Mucosa of stomach (tissue), 1 donor: ENCODE measurements around the gene MRPL30.
"Not testable (repeated sequence)": the region's sequence is repeated elsewhere in the genome, so short reads cannot be mapped to it uniquely, and the experiment has no call there.

Source experiments
- H3K27me3 ChIP-seq: one replicate; pipeline ENCODE4 v1.7.0; 2013; ENCODE audit warnings: mild to moderate bottlenecking, low read length; ENCODE audit not compliant: control insufficient read depth, insufficient read depth
- H3K36me3 ChIP-seq: one replicate; pipeline ENCODE4 v1.7.0; 2013; ENCODE audit warnings: low read length; ENCODE audit not compliant: control insufficient read depth, insufficient read depth
- H3K4me1 ChIP-seq: one replicate; pipeline ENCODE4 v1.7.0; 2013; ENCODE audit warnings: mild to moderate bottlenecking, low read length; ENCODE audit not compliant: control insufficient read depth, insufficient read depth
- H3K4me3 ChIP-seq: one replicate; pipeline ENCODE4 v1.7.0; 2013; ENCODE audit warnings: low read length
- H3K9ac ChIP-seq: one replicate; pipeline ENCODE4 v1.7.0; 2013; ENCODE audit warnings: mild to moderate bottlenecking, low read length, moderate library complexity
- H3K9me3 ChIP-seq: one replicate; pipeline ENCODE4 v1.7.0; 2013; ENCODE audit warnings: mild to moderate bottlenecking, low read length, moderate library complexity; ENCODE audit not compliant: control insufficient read depth
- donor health status: Pancreatic carcinoma.

The MRPL30 gene

GRCh38 chr2:99156891-99157290, 24.1 kb upstream of the MRPL30 start:
- Histone ChIP-seq H3K9me3 (no peaks in the 10 kb centered on the region), H3K4me1 (peaks cover 7% of the 10 kb centered on the region), H3K36me3 (no peaks in the 10 kb centered on the region)

GRCh38 chr2:99158599-99158998, 22.4 kb upstream of the MRPL30 start:
- H3K36me3 ChIP-seq: no peaks in the 10 kb centered on the region
- no peak overlapping the region for H3K9ac ChIP-seq

More at GRCh38 chr2:99156891-99157290, 24.1 kb upstream of the MRPL30 start:
- no peak overlapping the region for H3K4me3 ChIP-seq
- H3K9ac ChIP-seq: no peak overlapping the region
- H3K27me3 ChIP-seq: no peaks in the 10 kb centered on the region

GRCh38 chr2:99159594-99159993, 21.4 kb upstream of the MRPL30 start:
- Histone ChIP-seq H3K4me1 (no peaks in the 10 kb centered on the region), H3K9me3 (no peaks in the 10 kb centered on the region), H3K4me3 (no peak overlapping the region), H3K9ac (no peak overlapping the region), H3K27me3 (no peaks in the 10 kb centered on the region), H3K36me3 (no peaks in the 10 kb centered on the region)

More at GRCh38 chr2:99158599-99158998, 22.4 kb upstream of the MRPL30 start:
- H3K9me3 ChIP-seq: no peaks in the 10 kb centered on the region
- H3K27me3 ChIP-seq: no peaks in the 10 kb centered on the region
- H3K4me3 ChIP-seq: no peak overlapping the region
- H3K4me1 ChIP-seq: peaks cover 7% of the 10 kb centered on the region

GRCh38 chr2:99166218-99166617, 14.8 kb upstream of the MRPL30 start:
- Histone ChIP-seq H3K27me3 (no peaks in the 10 kb centered on the region), H3K36me3 (no peaks in the 10 kb centered on the region), H3K9ac (no peak overlapping the region), H3K9me3 (no peaks in the 10 kb centered on the region), H3K4me3 (no peak overlapping the region), H3K4me1 (no peaks in the 10 kb centered on the region)

- Histone ChIP-seq H3K4me3 (no peak overlapping the region), H3K27me3 (no peaks in the 10 kb centered on the region), H3K36me3 (no peaks in the 10 kb centered on the region), H3K4me1 (no peaks in the 10 kb centered on the region), H3K9me3 (no peaks in the 10 kb centered on the region), H3K9ac (no peak overlapping the region)
These were observed 11.4 kb upstream of the MRPL30 start for GRCh38 chr2:99169534-99169933.

- no peaks in the 10 kb centered on the region for H3K4me1 ChIP-seq
- H3K9ac ChIP-seq: no peak overlapping the region
- H3K9me3 ChIP-seq: no peaks in the 10 kb centered on the region
- no peaks in the 10 kb centered on the region for H3K27me3 ChIP-seq
- no peak overlapping the region for H3K4me3 ChIP-seq
- no peaks in the 10 kb centered on the region for H3K36me3 ChIP-seq
These were observed 9.4 kb upstream of the MRPL30 start for GRCh38 chr2:99171377-99172140.

DNA sequence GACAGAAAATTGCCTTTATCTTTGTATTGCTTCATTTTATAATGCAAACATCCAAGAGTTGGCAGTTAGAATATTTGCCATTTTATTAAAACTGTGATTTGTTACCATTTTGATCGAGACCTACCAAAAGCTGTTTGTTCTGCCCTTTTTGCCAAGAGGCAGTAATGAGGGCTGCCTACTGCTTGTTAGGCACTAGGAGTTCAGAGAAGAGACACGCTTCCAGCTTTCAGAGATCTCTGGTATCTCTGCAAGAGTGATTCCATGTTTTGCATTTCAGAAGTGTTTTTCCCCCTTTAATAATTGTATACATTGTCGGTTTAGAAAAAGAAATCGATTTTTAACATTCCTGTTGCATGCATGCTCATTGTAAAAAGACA, 628 bp downstream of the MRPL30 start:
- no peaks in the 10 kb centered on the region for H3K36me3 ChIP-seq
- no peaks in the 10 kb centered on the region for H3K27me3 ChIP-seq
- peaks cover 13% of the 10 kb centered on the region for H3K4me1 ChIP-seq

GRCh38 chr2:99183025-99183424, 2.0 kb downstream of the MRPL30 start:
- Histone ChIP-seq H3K27me3 (no peaks in the 10 kb centered on the region), H3K36me3 (no peaks in the 10 kb centered on the region), H3K4me3 (no peak overlapping the region), H3K9me3 (no peaks in the 10 kb centered on the region), H3K9ac (no peak overlapping the region), H3K4me1 (peaks cover 13% of the 10 kb centered on the region)

More for the DNA sequence above, 628 bp downstream of the MRPL30 start:
- Histone ChIP-seq H3K9ac (peak overlapping the region; percentile 77), H3K9me3 (no peaks in the 10 kb centered on the region), H3K4me3 (peak overlapping the region; percentile 87)

- Histone ChIP-seq H3K27me3 (no peaks in the 10 kb centered on the region), H3K9ac (no peak overlapping the region), H3K36me3 (no peaks in the 10 kb centered on the region), H3K9me3 (no peaks in the 10 kb centered on the region), H3K4me1 (peaks cover 7% of the 10 kb centered on the region), H3K4me3 (no peak overlapping the region)
These were observed 3.8 kb downstream of the MRPL30 start for GRCh38 chr2:99184811-99185210.

DNA sequence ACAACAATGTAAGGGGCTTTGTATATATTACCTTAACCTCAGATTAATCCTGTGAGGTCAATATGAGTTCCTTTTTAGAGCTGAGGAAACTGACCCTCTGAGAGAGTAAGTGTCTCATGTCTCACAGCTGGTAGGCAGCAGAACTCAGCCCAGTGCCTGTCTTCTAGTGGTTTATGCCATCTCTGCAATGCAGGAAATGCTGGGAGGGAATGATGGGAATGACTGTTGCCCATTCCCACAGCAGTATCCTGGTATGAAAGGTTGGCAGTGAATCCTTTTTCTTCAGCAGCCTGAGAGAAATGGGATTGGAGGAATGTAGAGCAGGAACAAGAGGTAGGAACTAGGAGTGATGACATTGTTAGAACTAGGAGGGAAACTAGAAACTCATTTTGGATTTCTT, 6.0 kb downstream of the MRPL30 start:
- Histone ChIP-seq H3K36me3 (no peaks in the 10 kb centered on the region), H3K9ac (no peak overlapping the region), H3K9me3 (no peaks in the 10 kb centered on the region), H3K4me3 (no peak overlapping the region), H3K4me1 (peaks cover under 1% of the 10 kb centered on the region), H3K27me3 (no peaks in the 10 kb centered on the region)

DNA sequence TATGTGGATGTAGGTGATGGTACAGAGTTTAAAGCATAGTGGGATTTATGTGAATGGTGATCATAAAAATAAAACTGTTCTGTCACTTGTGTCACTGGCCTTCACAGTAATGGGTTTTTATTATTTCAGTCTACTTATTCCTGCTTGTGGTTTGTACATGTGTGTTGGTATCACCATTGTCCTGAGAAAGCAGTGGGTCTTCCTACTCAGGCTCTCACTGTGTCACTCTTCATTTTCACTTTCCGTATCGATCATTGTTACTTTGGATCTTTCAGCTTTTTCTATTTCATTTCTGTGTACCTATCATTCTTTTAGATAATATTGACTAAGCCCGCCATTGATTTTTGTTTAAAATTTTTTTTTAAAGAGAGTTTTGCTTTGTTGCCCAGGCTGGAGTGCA, 7.4 kb downstream of the MRPL30 start:
- Histone ChIP-seq H3K36me3 (no peaks in the 10 kb centered on the region), H3K9ac (no peak overlapping the region), H3K27me3 (no peaks in the 10 kb centered on the region), H3K4me1 (no peaks in the 10 kb centered on the region), H3K4me3 (no peak overlapping the region), H3K9me3 (no peaks in the 10 kb centered on the region)

- no peaks in the 10 kb centered on the region for H3K9me3 ChIP-seq
These were observed 9.6 kb downstream of the MRPL30 start for GRCh38 chr2:99190548-99190947.

DNA sequence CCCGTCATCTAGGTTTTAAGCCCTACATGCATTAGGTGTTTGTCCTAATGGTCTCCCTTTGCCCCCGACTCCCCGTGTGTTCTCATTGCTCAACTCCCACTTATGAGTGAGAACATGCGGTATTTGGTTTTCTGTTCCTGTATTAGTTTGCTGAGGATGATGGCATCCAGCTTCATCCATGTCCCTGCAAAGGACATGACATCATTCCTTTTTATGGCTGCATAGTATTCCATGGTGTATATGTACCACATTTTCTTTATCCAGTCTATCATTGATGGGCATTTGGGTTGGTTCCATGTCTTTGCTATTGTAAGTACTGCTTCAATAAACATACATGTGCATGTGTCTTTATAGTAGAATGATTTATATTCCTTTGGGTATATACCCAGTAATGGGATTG, 11.4 kb downstream of the MRPL30 start:
- H3K4me3 ChIP-seq, H3K36me3 ChIP-seq, H3K27me3 ChIP-seq, H3K9me3 ChIP-seq, H3K9ac ChIP-seq, H3K4me1 ChIP-seq: not testable (repeated sequence)

More at GRCh38 chr2:99190548-99190947, 9.6 kb downstream of the MRPL30 start:
- H3K36me3 ChIP-seq: no peaks in the 10 kb centered on the region
- H3K4me1 ChIP-seq: no peaks in the 10 kb centered on the region
- H3K4me3 ChIP-seq: no peak overlapping the region
- no peak overlapping the region for H3K9ac ChIP-seq
- no peaks in the 10 kb centered on the region for H3K27me3 ChIP-seq
